Measurements from ENCODE around the gene NUDCD3.

NUDCD3 gene

DNA sequence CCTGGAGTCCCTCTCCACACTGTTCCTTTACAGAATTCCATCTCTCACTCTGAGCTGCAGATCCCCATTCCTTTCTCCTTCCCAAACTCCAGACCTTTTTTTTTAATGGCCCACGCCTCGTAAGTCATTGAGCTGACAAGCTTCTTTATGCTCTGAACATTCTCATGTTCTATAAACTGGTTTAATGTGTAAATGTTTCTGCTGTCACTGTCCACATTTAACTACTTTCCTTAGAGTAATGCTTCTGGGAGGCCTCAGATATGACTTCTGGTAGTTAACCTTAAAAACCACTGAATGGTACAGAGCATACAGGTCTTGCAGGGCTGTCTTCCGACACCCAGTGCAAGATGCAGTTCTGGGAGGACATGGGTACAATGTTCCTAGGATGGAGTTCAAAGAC, 94.0 kb downstream of the NUDCD3 start:
- H3K4me3 ChIP-seq (ENCODE audit: low read depth, low read length) = no peak overlapping the region
- no peak for DNase-seq (ENCODE audit: low read depth)
- TF ChIP-seq, protein P1, sequence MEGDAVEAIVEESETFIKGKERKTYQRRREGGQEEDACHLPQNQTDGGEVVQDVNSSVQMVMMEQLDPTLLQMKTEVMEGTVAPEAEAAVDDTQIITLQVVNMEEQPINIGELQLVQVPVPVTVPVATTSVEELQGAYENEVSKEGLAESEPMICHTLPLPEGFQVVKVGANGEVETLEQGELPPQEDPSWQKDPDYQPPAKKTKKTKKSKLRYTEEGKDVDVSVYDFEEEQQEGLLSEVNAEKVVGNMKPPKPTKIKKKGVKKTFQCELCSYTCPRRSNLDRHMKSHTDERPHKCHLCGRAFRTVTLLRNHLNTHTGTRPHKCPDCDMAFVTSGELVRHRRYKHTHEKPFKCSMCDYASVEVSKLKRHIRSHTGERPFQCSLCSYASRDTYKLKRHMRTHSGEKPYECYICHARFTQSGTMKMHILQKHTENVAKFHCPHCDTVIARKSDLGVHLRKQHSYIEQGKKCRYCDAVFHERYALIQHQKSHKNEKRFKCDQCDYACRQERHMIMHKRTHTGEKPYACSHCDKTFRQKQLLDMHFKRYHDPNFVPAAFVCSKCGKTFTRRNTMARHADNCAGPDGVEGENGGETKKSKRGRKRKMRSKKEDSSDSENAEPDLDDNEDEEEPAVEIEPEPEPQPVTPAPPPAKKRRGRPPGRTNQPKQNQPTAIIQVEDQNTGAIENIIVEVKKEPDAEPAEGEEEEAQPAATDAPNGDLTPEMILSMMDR (IDR thresholded peaks at IDR 0.05; ENCODE audit: insufficient read depth, low read depth, low read length, missing control alignments) = no peak

GRCh38 chr7:44395067-44395466, 95.4 kb downstream of the NUDCD3 start:
- DNase-seq (ENCODE audit: low read depth) = no peak
- TF ChIP-seq, protein P1 (IDR thresholded peaks at IDR 0.05; ENCODE audit: insufficient read depth, low read depth, low read length, missing control alignments) = no peak
- no peak overlapping the region for H3K4me3 ChIP-seq (ENCODE audit: low read depth, low read length)

DNA sequence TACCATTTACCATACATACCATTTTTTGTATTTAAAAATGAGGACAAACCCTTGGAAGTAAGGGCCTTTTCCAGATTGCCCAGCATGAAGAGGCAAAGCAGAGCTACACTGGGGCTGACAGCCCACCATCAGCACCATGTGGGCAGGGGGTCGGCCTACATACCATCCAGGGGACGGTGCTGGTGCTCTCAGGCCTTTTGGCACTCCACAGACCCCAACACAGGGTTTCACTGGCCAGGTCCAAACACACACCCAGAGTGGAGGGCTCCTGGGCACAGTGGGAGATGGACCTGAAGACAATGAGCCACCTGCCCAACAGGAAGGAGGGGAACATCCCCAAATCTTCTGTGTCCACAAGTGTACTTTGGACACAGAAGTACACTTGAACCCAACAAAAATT, 95.8 kb downstream of the NUDCD3 start:
- TF ChIP-seq, protein P1 (IDR thresholded peaks at IDR 0.05; ENCODE audit: insufficient read depth, low read depth, low read length, missing control alignments) = no peak
- DNase-seq (ENCODE audit: low read depth) = no peak
- no peak overlapping the region for H3K4me3 ChIP-seq (ENCODE audit: low read depth, low read length)

DNA sequence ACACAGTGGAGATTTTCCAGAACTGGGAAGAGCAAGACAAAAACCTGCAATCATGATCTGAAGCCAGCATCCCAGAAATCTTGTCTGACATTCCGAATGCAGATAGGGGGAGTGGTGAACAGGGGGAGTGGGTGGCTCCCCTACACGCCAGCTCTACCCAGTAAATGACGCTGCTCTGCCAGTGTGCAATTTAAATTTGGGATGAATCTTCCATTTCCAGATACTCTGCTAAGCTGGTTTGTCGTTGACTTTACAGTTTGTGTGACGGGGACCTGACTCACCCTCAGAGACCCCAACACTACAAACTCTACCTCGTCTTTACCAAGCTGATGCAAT, 96.4 kb downstream of the NUDCD3 start:
- TF ChIP-seq, protein P1 (IDR thresholded peaks at IDR 0.05; ENCODE audit: insufficient read depth, low read depth, low read length, missing control alignments) = no peak
- no peak overlapping the region for H3K4me3 ChIP-seq (ENCODE audit: low read depth, low read length)
- DNase-seq (ENCODE audit: low read depth) = no peak

GRCh38 chr7:44393238-44394111, 97.0 kb downstream of the NUDCD3 start:
- TF ChIP-seq, protein P1 (IDR thresholded peaks at IDR 0.05; ENCODE audit: insufficient read depth, low read depth, low read length, missing control alignments) = no peak
- DNase-seq (ENCODE audit: low read depth) = no peak
- no peak overlapping the region for H3K4me3 ChIP-seq (ENCODE audit: low read depth, low read length)

DNA sequence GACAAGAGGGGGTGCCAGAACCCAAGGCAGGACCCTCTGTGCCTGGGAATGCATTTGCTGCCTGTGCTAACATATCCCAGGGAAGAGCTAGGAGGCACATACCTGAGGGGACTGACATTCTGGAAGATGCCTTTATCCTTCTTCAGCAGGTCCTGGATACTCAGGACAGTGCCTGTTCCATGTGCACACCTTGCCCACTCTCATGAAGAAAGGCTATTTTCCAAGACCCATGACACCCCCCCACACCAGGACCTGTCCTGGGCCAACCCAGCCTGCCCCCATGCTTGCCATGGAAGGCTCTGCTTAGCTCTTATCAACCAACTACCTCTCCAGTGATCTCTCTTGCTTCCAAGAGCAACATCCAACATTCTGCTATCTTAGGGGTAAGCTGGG, 97.8 kb downstream of the NUDCD3 start:
- H3K4me3 ChIP-seq (ENCODE audit: low read depth, low read length) = no peak overlapping the region
- TF ChIP-seq, protein P1 (IDR thresholded peaks at IDR 0.05; ENCODE audit: insufficient read depth, low read depth, low read length, missing control alignments) = no peak

More for the DNA sequence above, 97.8 kb downstream of the NUDCD3 start:
- DNase-seq (ENCODE audit: low read depth) = no peak
